Smooth muscle cell of the brain vasculature (primary cell): ENCODE measurements around the gene GPX4.

Experiments used
- DNase-seq: peaks from one replicate; pipeline ENCODE4 v3.0.0-alpha.2; 2012; ENCODE audit warnings: low read depth, low spot score

The GPX4 gene

GRCh38 chr19:1102407-1103131 is 1.2 kb upstream of the GPX4 start:
- DNase-seq = peak; percentile 90

GRCh38 chr19:1103132-1103707 is 574 bp upstream of the GPX4 start:
- no peak for DNase-seq

- no peak for DNase-seq
These were observed 665 bp downstream of the GPX4 start for GRCh38 chr19:1104311-1105007.

- no peak for DNase-seq
These were observed 1.4 kb downstream of the GPX4 start for GRCh38 chr19:1105008-1105872.

- no peak for DNase-seq
These were observed 2.4 kb downstream of the GPX4 start for GRCh38 chr19:1105873-1106840.

GRCh38 chr19:1106841-1107660 is 3.3 kb downstream of the GPX4 start:
- no peak for DNase-seq

- DNase-seq = no peak
These were observed 4.0 kb downstream of the GPX4 start for GRCh38 chr19:1107661-1108261.

GRCh38 chr19:1108291-1109031 is 4.7 kb downstream of the GPX4 start:
- DNase-seq = no peak

GRCh38 chr19:1109032-1109551 is 5.3 kb downstream of the GPX4 start:
- no peak for DNase-seq

- no peak for DNase-seq
These were observed 6.2 kb downstream of the GPX4 start for GRCh38 chr19:1109697-1110671.

GRCh38 chr19:1110809-1111640 is 7.2 kb downstream of the GPX4 start:
- DNase-seq = no peak

GRCh38 chr19:1111641-1112267 is 8.0 kb downstream of the GPX4 start:
- no peak for DNase-seq

- no peak for DNase-seq
These were observed 8.7 kb downstream of the GPX4 start for GRCh38 chr19:1112268-1113029.

- peak; percentile 89 for DNase-seq
These were observed 9.5 kb downstream of the GPX4 start for GRCh38 chr19:1113030-1113985.
